Measurements from ENCODE around the gene PAH.

Gene PAH

DNA sequence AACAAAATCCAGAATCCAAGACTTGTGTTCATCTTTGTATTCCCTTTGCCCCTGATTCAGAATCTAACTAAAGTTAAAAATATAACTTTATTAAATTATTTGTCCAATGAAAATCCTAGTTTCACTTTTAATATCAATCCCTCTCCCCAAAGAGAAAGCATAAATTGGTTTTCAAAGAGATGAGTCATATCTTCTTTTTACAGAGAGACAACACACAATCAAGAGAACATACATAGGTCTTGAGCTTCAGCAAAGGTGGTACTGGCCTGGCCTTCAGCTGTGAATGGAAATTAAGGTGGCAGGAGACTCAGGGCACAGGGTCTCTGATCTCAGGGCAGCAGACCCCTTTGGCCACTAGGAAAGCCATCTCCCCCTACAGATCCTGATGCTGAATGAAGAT is 36.2 kb upstream of the PAH start:
- TF ChIP-seq SIN3A (IDR thresholded peaks at IDR 0.05; ENCODE audit: borderline replicate concordance, insufficient read depth, low read length) = no peak
- TF ChIP-seq, protein P1, sequence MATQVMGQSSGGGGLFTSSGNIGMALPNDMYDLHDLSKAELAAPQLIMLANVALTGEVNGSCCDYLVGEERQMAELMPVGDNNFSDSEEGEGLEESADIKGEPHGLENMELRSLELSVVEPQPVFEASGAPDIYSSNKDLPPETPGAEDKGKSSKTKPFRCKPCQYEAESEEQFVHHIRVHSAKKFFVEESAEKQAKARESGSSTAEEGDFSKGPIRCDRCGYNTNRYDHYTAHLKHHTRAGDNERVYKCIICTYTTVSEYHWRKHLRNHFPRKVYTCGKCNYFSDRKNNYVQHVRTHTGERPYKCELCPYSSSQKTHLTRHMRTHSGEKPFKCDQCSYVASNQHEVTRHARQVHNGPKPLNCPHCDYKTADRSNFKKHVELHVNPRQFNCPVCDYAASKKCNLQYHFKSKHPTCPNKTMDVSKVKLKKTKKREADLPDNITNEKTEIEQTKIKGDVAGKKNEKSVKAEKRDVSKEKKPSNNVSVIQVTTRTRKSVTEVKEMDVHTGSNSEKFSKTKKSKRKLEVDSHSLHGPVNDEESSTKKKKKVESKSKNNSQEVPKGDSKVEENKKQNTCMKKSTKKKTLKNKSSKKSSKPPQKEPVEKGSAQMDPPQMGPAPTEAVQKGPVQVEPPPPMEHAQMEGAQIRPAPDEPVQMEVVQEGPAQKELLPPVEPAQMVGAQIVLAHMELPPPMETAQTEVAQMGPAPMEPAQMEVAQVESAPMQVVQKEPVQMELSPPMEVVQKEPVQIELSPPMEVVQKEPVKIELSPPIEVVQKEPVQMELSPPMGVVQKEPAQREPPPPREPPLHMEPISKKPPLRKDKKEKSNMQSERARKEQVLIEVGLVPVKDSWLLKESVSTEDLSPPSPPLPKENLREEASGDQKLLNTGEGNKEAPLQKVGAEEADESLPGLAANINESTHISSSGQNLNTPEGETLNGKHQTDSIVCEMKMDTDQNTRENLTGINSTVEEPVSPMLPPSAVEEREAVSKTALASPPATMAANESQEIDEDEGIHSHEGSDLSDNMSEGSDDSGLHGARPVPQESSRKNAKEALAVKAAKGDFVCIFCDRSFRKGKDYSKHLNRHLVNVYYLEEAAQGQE (IDR thresholded peaks at IDR 0.05; ENCODE audit: insufficient read depth in 1 of 2, low read depth in 2 of 2, low read length in 2 of 2) = no peak
- TF ChIP-seq FOXP2 (optimal IDR thresholded peaks at IDR 0.05; ENCODE audit: borderline replicate concordance, extremely low read depth, extremely low read length, insufficient read depth) = no peak
- no peak for TF ChIP-seq TAF1 (IDR thresholded peaks at IDR 0.05; ENCODE audit: borderline replicate concordance, insufficient read depth, low read length)
- no peak for TF ChIP-seq POLR2AphosphoS5 (IDR thresholded peaks at IDR 0.05; ENCODE audit: low read depth, low read length)

DNA sequence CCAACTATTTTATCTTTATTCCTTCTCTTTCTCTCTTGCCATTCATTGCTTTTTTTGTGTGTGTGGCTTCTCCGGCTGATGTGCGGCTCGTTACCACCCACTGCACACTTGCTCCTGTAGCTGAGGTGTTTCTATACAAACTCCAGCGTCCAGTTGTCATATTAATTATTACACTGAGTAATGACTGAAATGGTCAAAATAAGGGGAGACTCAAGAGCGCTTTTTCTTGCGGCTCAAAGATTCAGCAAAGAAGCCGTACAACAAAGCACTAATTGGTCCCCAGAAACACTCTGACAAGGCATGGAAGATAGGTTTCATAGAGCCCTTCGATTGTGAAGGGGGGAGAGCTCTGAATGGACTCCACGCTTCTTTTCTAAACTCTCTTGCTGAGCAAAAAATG is 34.8 kb upstream of the PAH start:
- TF ChIP-seq TAF1 (IDR thresholded peaks at IDR 0.05; ENCODE audit: borderline replicate concordance, insufficient read depth, low read length) = no peak
- TF ChIP-seq POLR2AphosphoS5 (IDR thresholded peaks at IDR 0.05; ENCODE audit: low read depth, low read length) = no peak
- TF ChIP-seq SIN3A (IDR thresholded peaks at IDR 0.05; ENCODE audit: borderline replicate concordance, insufficient read depth, low read length) = no peak
- TF ChIP-seq, protein P1 (IDR thresholded peaks at IDR 0.05; ENCODE audit: insufficient read depth in 1 of 2, low read depth in 2 of 2, low read length in 2 of 2) = no peak
- no peak for TF ChIP-seq FOXP2 (optimal IDR thresholded peaks at IDR 0.05; ENCODE audit: borderline replicate concordance, extremely low read depth, extremely low read length, insufficient read depth)

DNA sequence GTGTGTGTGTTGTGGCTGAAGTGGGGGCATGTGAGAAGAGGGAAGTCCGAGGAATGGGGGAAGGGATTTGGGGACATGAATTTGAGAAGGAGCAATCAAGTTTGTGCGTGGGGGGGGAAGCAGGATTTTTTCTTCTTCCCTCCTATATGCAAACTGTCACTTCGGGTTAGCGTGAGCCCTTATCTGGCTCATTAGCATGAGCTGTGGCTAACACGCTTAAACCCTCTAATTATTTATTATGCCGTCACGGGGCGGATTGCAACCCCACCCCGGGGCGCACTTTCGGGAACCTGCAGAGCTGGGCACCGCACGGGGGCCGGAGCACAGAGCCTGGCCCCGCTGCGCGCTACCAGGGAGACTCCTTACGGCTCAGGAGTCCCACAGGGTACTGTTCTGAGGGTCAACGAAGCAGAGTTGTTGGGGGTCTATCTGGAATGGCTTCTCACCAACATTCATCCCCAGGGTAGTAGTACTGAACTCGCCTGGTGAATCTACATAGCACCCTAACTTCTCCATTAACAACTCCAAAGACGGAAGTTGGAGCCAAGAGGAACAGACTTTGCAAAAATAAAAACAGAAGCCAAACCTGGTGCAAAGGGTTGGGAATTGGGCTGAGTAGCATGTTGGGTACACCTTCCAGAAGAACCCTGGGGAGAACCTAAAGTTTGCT is 34.0 kb upstream of the PAH start:
- TF ChIP-seq TAF1 (IDR thresholded peaks at IDR 0.05; ENCODE audit: borderline replicate concordance, insufficient read depth, low read length) (no peak), POLR2AphosphoS5 (IDR thresholded peaks at IDR 0.05; ENCODE audit: low read depth, low read length) (no peak), FOXP2 (optimal IDR thresholded peaks at IDR 0.05; ENCODE audit: borderline replicate concordance, extremely low read depth, extremely low read length, insufficient read depth) (no peak), SIN3A (IDR thresholded peaks at IDR 0.05; ENCODE audit: borderline replicate concordance, insufficient read depth, low read length) (no peak)
- TF ChIP-seq, protein P1 (IDR thresholded peaks at IDR 0.05; ENCODE audit: insufficient read depth in 1 of 2, low read depth in 2 of 2, low read length in 2 of 2) = no peak

DNA sequence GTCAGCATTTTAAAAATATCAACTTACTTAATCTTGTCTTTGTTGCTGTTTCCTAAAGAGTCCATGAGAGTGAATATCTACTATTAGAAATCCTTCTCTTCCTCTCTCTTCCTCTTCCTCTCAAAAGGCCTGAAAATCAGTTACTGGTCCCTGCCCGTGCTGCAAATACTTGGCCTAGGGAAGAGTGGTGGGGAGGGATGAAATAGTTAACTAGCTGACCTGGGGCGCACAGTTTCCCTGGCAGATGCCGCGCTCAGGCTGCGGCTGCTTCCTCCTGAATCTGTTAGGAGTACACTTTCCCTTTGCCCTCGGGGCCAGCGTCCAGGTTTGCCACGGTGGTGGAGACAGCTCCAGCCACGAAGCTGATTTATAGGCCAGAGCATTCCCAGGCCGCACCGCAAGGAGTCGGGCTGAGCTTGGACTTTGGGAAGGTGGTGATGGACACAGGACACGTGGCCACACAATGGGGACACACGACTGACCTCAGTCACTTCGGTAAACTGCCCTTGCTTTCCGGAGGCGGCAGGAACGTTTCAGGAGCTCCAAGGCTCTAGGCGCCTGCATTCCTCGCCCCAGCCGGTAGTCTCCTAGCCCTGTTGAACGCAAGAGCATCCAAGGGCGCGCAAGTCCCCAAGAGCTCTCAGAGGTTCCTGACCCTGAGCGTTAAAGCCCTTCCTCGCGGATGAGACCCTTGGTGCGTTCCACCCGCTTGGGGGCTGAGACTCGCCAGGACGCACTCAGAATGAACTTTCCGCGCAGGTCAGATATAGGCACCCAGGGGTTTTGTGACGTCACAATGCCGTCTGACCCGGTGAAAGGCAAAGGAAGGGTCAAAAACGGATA is 33.3 kb upstream of the PAH start:
- no peak for TF ChIP-seq SIN3A (IDR thresholded peaks at IDR 0.05; ENCODE audit: borderline replicate concordance, insufficient read depth, low read length)
- TF ChIP-seq POLR2AphosphoS5 (IDR thresholded peaks at IDR 0.05; ENCODE audit: low read depth, low read length) = no peak

DNA sequence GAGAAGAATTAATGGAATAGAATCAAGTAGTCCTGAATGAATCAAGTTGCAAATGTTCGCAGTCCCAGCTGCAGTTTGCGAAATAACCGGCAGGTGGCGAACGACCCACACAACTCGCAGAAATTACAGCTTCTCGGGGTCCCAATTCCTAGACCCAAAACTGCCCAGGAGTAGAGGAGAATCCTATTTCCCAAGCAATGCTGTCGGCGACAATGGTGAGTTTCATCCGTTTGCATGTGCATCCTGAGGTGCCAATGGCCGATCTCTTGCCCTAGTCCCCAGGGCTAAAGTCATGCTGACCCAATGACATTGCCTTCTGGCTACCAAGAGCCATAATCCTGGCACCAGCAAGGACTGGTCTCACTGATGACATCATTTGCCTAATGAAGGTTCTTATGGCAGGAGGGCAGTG is 31.9 kb upstream of the PAH start:
- no peak for TF ChIP-seq FOXP2 (optimal IDR thresholded peaks at IDR 0.05; ENCODE audit: borderline replicate concordance, extremely low read depth, extremely low read length, insufficient read depth)
- no peak for TF ChIP-seq SIN3A (IDR thresholded peaks at IDR 0.05; ENCODE audit: borderline replicate concordance, insufficient read depth, low read length)
- no peak for TF ChIP-seq TAF1 (IDR thresholded peaks at IDR 0.05; ENCODE audit: borderline replicate concordance, insufficient read depth, low read length)
- TF ChIP-seq, protein P1 (IDR thresholded peaks at IDR 0.05; ENCODE audit: insufficient read depth in 1 of 2, low read depth in 2 of 2, low read length in 2 of 2) = no peak
- no peak for TF ChIP-seq POLR2AphosphoS5 (IDR thresholded peaks at IDR 0.05; ENCODE audit: low read depth, low read length)
